Endothelial cell (in vitro differentiated cells): Measurements from ENCODE around the gene FAM25A. TPM values are rescaled to one million over a fixed set of nuclear protein-coding genes. Genes with fewer than 3 reads are reported as not detected.
"Not testable (repeated sequence)": the region's sequence is repeated elsewhere in the genome, so short reads cannot be mapped to it uniquely, and the experiment has no call there.

Source experiments
- DNase-seq: peaks from one replicate; pipeline ENCODE4 v3.0.0; 2021; ENCODE audit warnings: low spot score
- H3K27ac Mint-ChIP-seq: one replicate; pipeline ENCODE4 v1.8.0; 2021; ENCODE audit warnings: mixed read lengths, inconsistent platforms; ENCODE audit not compliant: unreplicated experiment
- H3K27me3 Mint-ChIP-seq: one replicate; pipeline ENCODE4 v1.8.0; 2021; ENCODE audit warnings: mild to moderate bottlenecking, moderate library complexity, mixed read lengths, inconsistent platforms; ENCODE audit not compliant: unreplicated experiment
- H3K36me3 Mint-ChIP-seq: one replicate; pipeline ENCODE4 v1.8.0; 2021; ENCODE audit warnings: mild to moderate bottlenecking, low read depth, mixed read lengths, inconsistent platforms; ENCODE audit not compliant: unreplicated experiment
- H3K4me1 Mint-ChIP-seq: one replicate; pipeline ENCODE4 v1.8.0; 2021; ENCODE audit warnings: mild to moderate bottlenecking, mixed read lengths, inconsistent platforms; ENCODE audit not compliant: unreplicated experiment
- H3K4me3 Mint-ChIP-seq: one replicate; pipeline ENCODE4 v1.8.0; 2021; ENCODE audit warnings: mild to moderate bottlenecking, mixed read lengths, inconsistent platforms; ENCODE audit not compliant: unreplicated experiment
- H3K9me3 Mint-ChIP-seq: one replicate; pipeline ENCODE4 v1.8.0; 2021; ENCODE audit warnings: mixed read lengths, inconsistent platforms; ENCODE audit not compliant: unreplicated experiment
- total RNA-seq: library from RNA; stranded (reverse); fragmentation: NEBNext Ultra II Directional; extraction: Animal tissue kit (Norgen Biotek cat#: 25700); gene quantifications from one replicate; pipeline ENCODE4 v1.2.1, GENCODE V29; 2021; ENCODE audit not compliant: unreplicated experiment
- TF ChIP-seq, protein P1 (sequence below): fragments of 200-600 bp; sonication (generic); IDR thresholded peaks from one replicate; pipeline ENCODE4 v1.5.0; 2021; ENCODE audit warnings: antibody characterized with exemption; ENCODE audit not compliant: unreplicated experiment

FAM25A gene
- total RNA-seq, 1 donor from 2014 or later = not detected

DNA sequence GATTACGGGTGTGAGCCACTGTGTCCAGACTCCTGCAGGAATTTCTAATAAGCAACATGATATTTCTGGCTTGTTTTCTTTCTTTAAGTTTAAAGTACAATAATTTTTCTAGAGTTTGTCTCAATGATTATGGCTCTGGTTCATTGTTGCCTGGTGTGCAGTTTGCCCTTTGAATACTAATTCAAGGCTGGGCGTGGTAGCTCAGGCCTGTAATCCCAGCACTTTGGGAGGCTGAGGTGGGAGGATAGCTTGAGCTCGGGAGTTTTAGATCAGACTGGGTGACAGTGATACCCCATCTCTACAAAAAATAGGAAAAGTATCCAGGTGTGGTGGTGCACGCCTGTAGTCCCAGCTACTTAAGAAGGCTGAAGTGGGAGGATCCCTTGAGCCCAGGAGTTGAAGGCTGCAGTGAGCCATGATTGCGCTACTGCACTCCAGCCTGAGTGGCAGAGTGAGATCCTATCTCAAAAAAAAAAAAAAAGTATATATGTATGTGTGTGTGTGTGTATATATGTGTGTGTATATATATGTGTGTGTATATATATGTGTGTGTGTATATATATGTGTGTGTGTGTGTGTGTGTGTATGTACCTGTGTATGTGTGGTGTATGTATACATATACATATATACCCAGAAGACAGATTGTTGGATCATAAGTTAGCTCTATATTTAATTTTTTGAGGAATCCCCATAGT, 43.6 kb upstream of the FAM25A start:
- no peak overlapping the region for H3K27ac Mint-ChIP-seq
- no peaks in the 10 kb centered on the region for H3K36me3 Mint-ChIP-seq
- no peak overlapping the region for H3K4me3 Mint-ChIP-seq
- DNase-seq = no peak
- H3K9me3 Mint-ChIP-seq = no peaks in the 10 kb centered on the region
- peaks cover 7% of the 10 kb centered on the region for H3K27me3 Mint-ChIP-seq
- TF ChIP-seq, protein P1, sequence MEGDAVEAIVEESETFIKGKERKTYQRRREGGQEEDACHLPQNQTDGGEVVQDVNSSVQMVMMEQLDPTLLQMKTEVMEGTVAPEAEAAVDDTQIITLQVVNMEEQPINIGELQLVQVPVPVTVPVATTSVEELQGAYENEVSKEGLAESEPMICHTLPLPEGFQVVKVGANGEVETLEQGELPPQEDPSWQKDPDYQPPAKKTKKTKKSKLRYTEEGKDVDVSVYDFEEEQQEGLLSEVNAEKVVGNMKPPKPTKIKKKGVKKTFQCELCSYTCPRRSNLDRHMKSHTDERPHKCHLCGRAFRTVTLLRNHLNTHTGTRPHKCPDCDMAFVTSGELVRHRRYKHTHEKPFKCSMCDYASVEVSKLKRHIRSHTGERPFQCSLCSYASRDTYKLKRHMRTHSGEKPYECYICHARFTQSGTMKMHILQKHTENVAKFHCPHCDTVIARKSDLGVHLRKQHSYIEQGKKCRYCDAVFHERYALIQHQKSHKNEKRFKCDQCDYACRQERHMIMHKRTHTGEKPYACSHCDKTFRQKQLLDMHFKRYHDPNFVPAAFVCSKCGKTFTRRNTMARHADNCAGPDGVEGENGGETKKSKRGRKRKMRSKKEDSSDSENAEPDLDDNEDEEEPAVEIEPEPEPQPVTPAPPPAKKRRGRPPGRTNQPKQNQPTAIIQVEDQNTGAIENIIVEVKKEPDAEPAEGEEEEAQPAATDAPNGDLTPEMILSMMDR = no peak
- H3K4me1 Mint-ChIP-seq = peaks cover 4% of the 10 kb centered on the region

DNA sequence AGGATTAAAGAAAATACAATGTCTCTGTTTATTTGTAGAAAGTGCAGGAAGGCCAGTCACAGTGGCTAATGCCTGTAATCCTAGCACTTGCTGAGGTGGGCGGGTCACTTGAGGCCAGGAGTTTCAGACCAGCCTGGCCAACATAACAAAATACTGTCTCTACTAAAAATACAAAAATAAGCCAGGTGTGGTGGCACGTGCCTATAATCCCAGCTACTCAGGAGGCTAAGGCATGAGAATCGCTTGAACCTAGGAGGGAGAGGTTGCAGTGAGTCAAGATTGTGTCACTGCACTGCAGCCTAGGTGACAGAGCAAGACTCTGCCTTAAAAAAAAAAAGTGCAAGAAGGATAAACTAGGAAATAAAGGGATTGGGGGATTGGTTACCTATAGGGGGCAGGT, 41.6 kb upstream of the FAM25A start:
- not testable (repeated sequence) for DNase-seq, H3K27ac Mint-ChIP-seq, H3K36me3 Mint-ChIP-seq, H3K9me3 Mint-ChIP-seq, H3K4me3 Mint-ChIP-seq, H3K4me1 Mint-ChIP-seq, H3K27me3 Mint-ChIP-seq

DNA sequence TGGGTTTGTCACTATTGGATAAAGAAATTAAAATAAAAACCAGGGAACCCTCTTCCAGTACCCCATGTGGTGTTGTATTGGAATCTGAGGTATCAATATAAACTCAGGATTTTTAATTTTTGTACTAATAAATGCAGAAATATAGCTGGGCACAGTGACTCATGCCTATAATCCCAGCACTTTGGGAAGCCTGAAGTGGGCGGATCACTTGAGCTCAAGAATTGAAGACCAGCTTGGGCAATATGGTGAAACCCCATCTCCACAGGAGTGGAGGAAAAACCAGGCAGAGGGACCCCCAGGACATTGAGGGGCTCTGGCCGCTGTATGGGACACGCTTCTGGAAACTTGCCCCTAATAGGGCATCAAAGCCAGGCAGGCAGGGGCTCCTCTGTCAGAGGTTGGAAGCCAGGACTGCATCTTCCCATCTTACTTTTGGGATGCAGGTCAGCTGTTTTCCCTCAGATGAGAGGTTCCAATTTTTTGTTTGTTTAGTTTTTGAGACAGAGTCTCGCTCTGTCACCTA, 40.7 kb upstream of the FAM25A start:
- no peak overlapping the region for H3K27ac Mint-ChIP-seq
- TF ChIP-seq, protein P1 = no peak
- H3K4me3 Mint-ChIP-seq = no peak overlapping the region
- no peaks in the 10 kb centered on the region for H3K4me1 Mint-ChIP-seq
- H3K9me3 Mint-ChIP-seq = no peaks in the 10 kb centered on the region
- no peaks in the 10 kb centered on the region for H3K36me3 Mint-ChIP-seq
- no peak for DNase-seq
- H3K27me3 Mint-ChIP-seq = peaks cover 3% of the 10 kb centered on the region

DNA sequence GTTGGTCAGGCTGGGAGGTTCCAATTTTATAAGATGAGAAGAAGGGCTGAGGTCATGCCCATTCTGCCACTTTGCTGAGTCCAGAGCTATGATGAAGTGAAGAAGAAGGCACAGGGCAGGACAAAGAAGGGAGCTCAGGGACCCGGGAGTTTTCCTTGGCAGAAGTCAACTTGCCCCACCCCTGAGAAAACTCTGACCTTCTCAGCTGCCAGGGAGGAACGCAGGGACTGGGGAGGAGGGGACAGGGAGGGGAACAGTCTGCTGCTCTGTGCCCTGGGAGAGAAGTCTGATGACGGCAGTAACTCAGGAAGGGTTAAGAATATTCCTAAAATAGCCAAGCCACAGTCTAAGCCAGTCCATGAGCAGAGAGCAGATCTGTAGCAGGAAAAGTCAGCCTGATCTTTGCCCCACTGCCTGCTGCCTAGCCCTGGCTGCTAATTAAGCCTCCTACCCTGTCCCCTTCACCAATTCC, 40.1 kb upstream of the FAM25A start:
- Mint-ChIP-seq H3K9me3 (no peaks in the 10 kb centered on the region), H3K27me3 (no peaks in the 10 kb centered on the region), H3K4me1 (no peaks in the 10 kb centered on the region), H3K27ac (no peak overlapping the region), H3K36me3 (no peaks in the 10 kb centered on the region), H3K4me3 (no peak overlapping the region)
- DNase-seq = no peak
- TF ChIP-seq, protein P1 = no peak

DNA sequence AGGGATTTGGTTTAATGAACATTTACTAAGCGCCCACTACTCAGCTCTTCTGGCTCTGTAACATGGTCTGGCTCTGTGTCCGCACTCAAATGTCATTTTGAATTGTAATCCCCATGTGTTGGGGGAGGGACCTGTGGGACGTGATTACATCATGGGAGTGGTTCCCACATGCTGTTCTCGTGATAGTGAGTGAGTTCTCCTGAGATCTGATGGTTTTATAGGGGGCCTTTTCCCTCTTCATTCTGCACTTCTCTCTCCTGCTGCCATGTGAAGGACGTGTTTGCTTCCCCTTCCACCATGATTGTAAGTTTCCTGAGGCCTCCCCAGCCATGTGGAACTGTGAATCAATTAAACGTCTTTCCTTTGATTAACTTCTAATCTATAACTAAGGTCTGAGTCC, 39.1 kb upstream of the FAM25A start:
- not testable (repeated sequence) for H3K4me1 Mint-ChIP-seq, H3K9me3 Mint-ChIP-seq, H3K36me3 Mint-ChIP-seq, DNase-seq, H3K4me3 Mint-ChIP-seq, H3K27ac Mint-ChIP-seq, H3K27me3 Mint-ChIP-seq

DNA sequence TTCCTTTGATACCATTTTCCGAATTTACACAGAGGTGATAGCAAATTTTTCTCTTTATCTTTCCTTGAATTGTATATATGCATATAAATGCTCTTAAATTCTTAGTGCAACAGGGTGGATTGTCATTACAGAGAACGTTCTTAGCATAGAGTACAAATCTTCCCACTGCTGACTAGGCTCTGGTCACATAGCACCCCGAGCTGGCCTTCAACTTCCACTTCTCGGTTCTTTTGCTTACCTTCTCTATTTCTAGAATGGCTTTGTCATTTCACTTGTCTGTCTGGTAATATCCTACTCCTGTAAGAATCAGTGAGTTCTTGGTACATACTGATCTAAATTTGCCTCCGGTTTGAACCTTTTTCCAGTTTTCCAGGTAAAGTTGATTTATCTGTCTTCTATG, 38.4 kb upstream of the FAM25A start:
- H3K27ac Mint-ChIP-seq = no peak overlapping the region
- H3K4me3 Mint-ChIP-seq = no peak overlapping the region
- no peaks in the 10 kb centered on the region for H3K4me1 Mint-ChIP-seq
- TF ChIP-seq, protein P1 = no peak
- DNase-seq = no peak
- no peaks in the 10 kb centered on the region for H3K27me3 Mint-ChIP-seq
- H3K36me3 Mint-ChIP-seq = no peaks in the 10 kb centered on the region
- H3K9me3 Mint-ChIP-seq = no peaks in the 10 kb centered on the region

DNA sequence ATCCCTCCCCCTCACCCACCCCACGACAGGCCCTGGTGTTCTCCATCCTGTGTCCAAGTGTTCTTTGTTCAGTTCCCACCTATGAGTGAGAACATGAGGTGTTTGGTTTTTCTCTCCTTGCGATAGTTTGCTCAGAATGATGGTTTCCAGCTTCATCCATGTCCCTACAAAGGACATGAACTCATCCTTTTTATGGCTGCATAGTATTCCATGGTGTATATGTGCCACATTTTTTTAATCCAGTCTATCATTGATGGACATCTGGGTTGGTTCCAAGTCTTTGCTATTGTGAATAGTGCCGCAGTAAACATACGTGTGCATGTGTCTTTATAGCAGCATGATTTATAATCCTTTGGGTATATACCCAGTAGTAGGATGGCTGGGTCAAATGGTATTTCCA, 35.6 kb upstream of the FAM25A start:
- not testable (repeated sequence) for H3K27me3 Mint-ChIP-seq, H3K4me1 Mint-ChIP-seq, H3K36me3 Mint-ChIP-seq, DNase-seq, H3K4me3 Mint-ChIP-seq, H3K9me3 Mint-ChIP-seq, H3K27ac Mint-ChIP-seq
